MM.1S (cell line): ENCODE data around the gene ZCWPW2.

Experiments
- DNase-seq: peaks from one replicate; pipeline ENCODE4 v3.0.0-alpha.2; 2015
- H2AFZ ChIP-seq: fragments of 300-600 bp; sonication (generic); 2 replicates; pipeline ENCODE4 v1.6.0; 2016; ENCODE audit warnings: antibody characterized with exemption, low read length
- H3F3A ChIP-seq: fragments of 300-600 bp; sonication (generic); 2 replicates; pipeline ENCODE4 v1.6.1; 2016; ENCODE audit warnings: mild to moderate bottlenecking, antibody characterized with exemption, low read length, moderate library complexity, mixed read lengths; ENCODE audit not compliant: insufficient read depth
- H3K27ac ChIP-seq: fragments of 300-600 bp; sonication (generic); 2 replicates; pipeline ENCODE4 v1.5.1; 2016; ENCODE audit warnings: mild to moderate bottlenecking, low read length
- H3K27me3 ChIP-seq: fragments of 300-600 bp; sonication (generic); replicated peaks from 2 replicates; pipeline ENCODE4 v1.6.0; 2016; ENCODE audit warnings: low read length; ENCODE audit not compliant: insufficient read depth
- H3K36me3 ChIP-seq: fragments of 300-600 bp; sonication (generic); replicated peaks from 2 replicates; pipeline ENCODE4 v1.6.1; 2016; ENCODE audit warnings: mild to moderate bottlenecking, low read length, mixed read lengths; ENCODE audit not compliant: insufficient read depth
- H3K4me1 ChIP-seq: fragments of 300-600 bp; sonication (generic); 2 replicates; pipeline ENCODE4 v1.6.1; 2016; ENCODE audit warnings: low read length, mixed read lengths
- H3K4me2 ChIP-seq: fragments of 300-600 bp; sonication (generic); 2 replicates; pipeline ENCODE4 v1.6.0; 2016; ENCODE audit warnings: low read depth, low read length
- H3K4me3 ChIP-seq: fragments of 300-600 bp; sonication (generic); 2 replicates; pipeline ENCODE4 v1.5.1; 2016; ENCODE audit warnings: low read length, mixed read lengths
- H3K79me2 ChIP-seq: fragments of 300-600 bp; sonication (generic); 2 replicates; pipeline ENCODE4 v1.6.1; 2016; ENCODE audit warnings: mixed run types, low read length, mixed read lengths
- H3K9ac ChIP-seq: fragments of 300-600 bp; sonication (generic); 2 replicates; pipeline ENCODE4 v1.6.1; 2016; ENCODE audit warnings: low read length, mixed read lengths
- H3K9me2 ChIP-seq: fragments of 300-600 bp; sonication (generic); replicated peaks from 2 replicates; pipeline ENCODE4 v1.6.1; 2016; ENCODE audit warnings: mild to moderate bottlenecking, low read length, mixed read lengths; ENCODE audit not compliant: insufficient read depth
- H3K9me3 ChIP-seq: fragments of 300-600 bp; sonication (generic); replicated peaks from 2 replicates; pipeline ENCODE4 v1.6.1; 2016; ENCODE audit warnings: mild to moderate bottlenecking, low read length, mixed read lengths; ENCODE audit not compliant: insufficient read depth
- H4K20me1 ChIP-seq: fragments of 300-600 bp; sonication (generic); 2 replicates; pipeline ENCODE4 v1.6.1; 2016; ENCODE audit warnings: mild to moderate bottlenecking, low read length, moderate library complexity, mixed read lengths; ENCODE audit not compliant: insufficient read depth
- EZH2 ChIP-seq: fragments of 300-600 bp; sonication (generic); optimal IDR thresholded peaks from 2 replicates; pipeline ENCODE3; 2017; ENCODE audit warnings: low read depth, mild to moderate bottlenecking, antibody characterized with exemption, low read length, mixed read lengths
- EZH2phosphoT487 ChIP-seq: fragments of 300-600 bp; sonication (generic); IDR thresholded peaks from 2 replicates; pipeline ENCODE4 v1.6.1; 2018; ENCODE audit warnings: antibody characterized with exemption, low read length
- TF ChIP-seq, protein P1 (sequence below): fragments of 300-600 bp; sonication (generic); IDR thresholded peaks from 2 replicates; pipeline ENCODE4 v1.5.1; 2016; ENCODE audit warnings: antibody characterized with exemption, low read length, mixed read lengths

The ZCWPW2 gene

DNA sequence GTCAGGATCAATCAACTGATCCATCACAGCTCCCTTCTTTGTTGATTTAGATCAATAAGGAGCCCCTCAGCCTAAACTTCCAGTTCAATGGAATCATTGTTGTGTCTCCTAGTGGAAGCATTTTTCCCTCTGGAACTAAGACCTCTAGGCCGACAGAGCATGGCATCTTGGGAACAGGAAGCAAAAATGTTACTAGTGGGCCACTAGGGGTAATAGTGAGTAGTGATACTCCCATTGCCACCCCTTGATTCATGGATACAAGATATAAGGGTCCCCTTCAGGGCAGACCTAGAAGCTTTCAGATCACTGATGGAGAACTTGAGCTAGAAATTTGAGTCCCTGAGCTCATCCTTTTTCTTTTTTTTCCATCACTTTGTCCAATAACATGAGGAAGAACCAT is 40.5 kb downstream of the ZCWPW2 start:
- Histone ChIP-seq H3K9me2 (no peaks in the 10 kb centered on the region), H2AFZ (no peak overlapping the region), H3K27ac (no peak overlapping the region), H3K4me3 (no peak overlapping the region), H3F3A (no peaks in the 10 kb centered on the region), H3K4me2 (no peak overlapping the region), H3K27me3 (no peaks in the 10 kb centered on the region), H4K20me1 (no peaks in the 10 kb centered on the region), H3K79me2 (no peaks in the 10 kb centered on the region), H3K36me3 (no peaks in the 10 kb centered on the region), H3K9me3 (no peaks in the 10 kb centered on the region), H3K9ac (no peak overlapping the region), H3K4me1 (no peaks in the 10 kb centered on the region)
- TF ChIP-seq, protein P1, sequence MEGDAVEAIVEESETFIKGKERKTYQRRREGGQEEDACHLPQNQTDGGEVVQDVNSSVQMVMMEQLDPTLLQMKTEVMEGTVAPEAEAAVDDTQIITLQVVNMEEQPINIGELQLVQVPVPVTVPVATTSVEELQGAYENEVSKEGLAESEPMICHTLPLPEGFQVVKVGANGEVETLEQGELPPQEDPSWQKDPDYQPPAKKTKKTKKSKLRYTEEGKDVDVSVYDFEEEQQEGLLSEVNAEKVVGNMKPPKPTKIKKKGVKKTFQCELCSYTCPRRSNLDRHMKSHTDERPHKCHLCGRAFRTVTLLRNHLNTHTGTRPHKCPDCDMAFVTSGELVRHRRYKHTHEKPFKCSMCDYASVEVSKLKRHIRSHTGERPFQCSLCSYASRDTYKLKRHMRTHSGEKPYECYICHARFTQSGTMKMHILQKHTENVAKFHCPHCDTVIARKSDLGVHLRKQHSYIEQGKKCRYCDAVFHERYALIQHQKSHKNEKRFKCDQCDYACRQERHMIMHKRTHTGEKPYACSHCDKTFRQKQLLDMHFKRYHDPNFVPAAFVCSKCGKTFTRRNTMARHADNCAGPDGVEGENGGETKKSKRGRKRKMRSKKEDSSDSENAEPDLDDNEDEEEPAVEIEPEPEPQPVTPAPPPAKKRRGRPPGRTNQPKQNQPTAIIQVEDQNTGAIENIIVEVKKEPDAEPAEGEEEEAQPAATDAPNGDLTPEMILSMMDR: no peak
- no peak for TF ChIP-seq EZH2
- no peak for TF ChIP-seq EZH2phosphoT487
- no peak for DNase-seq

DNA sequence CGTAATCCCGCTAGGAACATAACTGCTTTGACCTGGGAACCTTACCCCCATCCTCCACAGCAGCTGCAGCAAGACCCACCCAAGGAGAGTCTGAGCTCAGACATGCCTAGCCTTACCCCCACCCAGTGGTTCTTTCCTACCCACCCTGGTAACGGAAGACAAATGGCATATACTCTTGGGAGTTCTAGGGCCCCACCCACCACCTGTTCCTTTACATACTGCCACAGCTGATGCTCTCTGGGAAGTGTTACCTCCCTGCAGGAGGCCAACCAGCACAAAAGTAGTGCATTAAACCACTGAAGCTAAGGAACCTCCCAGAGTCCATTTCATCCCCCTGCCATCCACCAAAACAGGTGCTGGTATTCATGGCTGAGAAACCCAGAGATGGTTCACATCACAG is 50.7 kb downstream of the ZCWPW2 start:
- no peaks in the 10 kb centered on the region for H3F3A ChIP-seq
- TF ChIP-seq, protein P1: no peak
- no peak for TF ChIP-seq EZH2
- no peak for TF ChIP-seq EZH2phosphoT487
- H3K27ac ChIP-seq: no peak overlapping the region
- H3K9me2 ChIP-seq: no peaks in the 10 kb centered on the region
- no peaks in the 10 kb centered on the region for H4K20me1 ChIP-seq
- H2AFZ ChIP-seq: no peak overlapping the region
- H3K4me2 ChIP-seq: no peak overlapping the region
- H3K79me2 ChIP-seq: no peaks in the 10 kb centered on the region
- no peak overlapping the region for H3K4me3 ChIP-seq
- H3K36me3 ChIP-seq: no peaks in the 10 kb centered on the region
- no peaks in the 10 kb centered on the region for H3K27me3 ChIP-seq
- H3K4me1 ChIP-seq: no peaks in the 10 kb centered on the region
- no peak overlapping the region for H3K9ac ChIP-seq
- DNase-seq: no peak
- no peaks in the 10 kb centered on the region for H3K9me3 ChIP-seq

DNA sequence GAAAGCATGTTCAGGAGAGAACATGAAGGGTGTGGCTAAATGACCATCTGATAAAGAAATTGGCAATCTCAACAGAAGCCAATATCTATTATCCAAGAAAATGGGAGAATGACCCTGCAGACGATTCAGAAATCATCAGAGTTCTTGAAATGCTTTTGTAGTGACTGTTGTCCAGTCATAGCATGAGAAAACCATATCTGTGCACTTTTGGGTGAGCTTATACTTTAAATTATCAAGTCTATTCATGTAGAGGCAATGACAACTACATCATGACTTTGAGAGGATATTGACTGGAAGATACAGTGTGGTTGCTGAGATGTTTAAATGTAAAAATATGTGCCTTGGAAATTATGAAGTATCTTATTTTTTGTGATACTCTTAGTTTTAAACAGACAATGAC is 57.7 kb downstream of the ZCWPW2 start:
- no peak overlapping the region for H3K4me2 ChIP-seq
- H3K79me2 ChIP-seq: no peaks in the 10 kb centered on the region
- H2AFZ ChIP-seq: no peak overlapping the region
- no peaks in the 10 kb centered on the region for H3K27me3 ChIP-seq
- H3K27ac ChIP-seq: no peak overlapping the region
- H3K9ac ChIP-seq: no peak overlapping the region
- no peaks in the 10 kb centered on the region for H3K36me3 ChIP-seq
- H4K20me1 ChIP-seq: no peaks in the 10 kb centered on the region
- H3F3A ChIP-seq: no peaks in the 10 kb centered on the region
- TF ChIP-seq, protein P1: no peak
- TF ChIP-seq EZH2 (no peak), EZH2phosphoT487 (no peak)
- H3K4me1 ChIP-seq: no peaks in the 10 kb centered on the region
- no peak overlapping the region for H3K4me3 ChIP-seq
- DNase-seq: no peak
- no peaks in the 10 kb centered on the region for H3K9me3 ChIP-seq
- H3K9me2 ChIP-seq: no peaks in the 10 kb centered on the region

DNA sequence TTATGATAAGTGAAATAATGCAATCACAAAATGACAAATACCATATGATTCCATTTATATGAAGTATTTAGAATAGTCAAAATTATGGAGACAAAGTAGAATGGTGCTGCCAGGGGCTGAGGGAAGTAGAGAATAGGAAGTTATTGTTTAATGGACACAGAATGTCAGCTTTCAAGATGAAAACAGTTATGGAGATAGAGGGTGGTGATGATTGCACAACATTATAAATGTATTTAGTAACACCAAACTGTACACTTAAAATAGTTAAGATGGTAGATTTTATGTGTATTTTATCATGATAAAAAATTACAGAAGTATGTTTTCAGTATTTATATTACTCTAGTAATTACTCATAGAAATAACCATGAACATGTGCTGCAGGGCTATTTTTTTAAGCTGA is 100.9 kb downstream of the ZCWPW2 start:
- no peaks in the 10 kb centered on the region for H3K9me3 ChIP-seq
- H3K9ac ChIP-seq: no peak overlapping the region
- H3K4me2 ChIP-seq: no peak overlapping the region
- no peak overlapping the region for H3K4me3 ChIP-seq
- H3K9me2 ChIP-seq: no peaks in the 10 kb centered on the region
- no peaks in the 10 kb centered on the region for H3K36me3 ChIP-seq
- H3K27ac ChIP-seq: no peak overlapping the region
- no peak overlapping the region for H2AFZ ChIP-seq
- DNase-seq: no peak
- no peaks in the 10 kb centered on the region for H4K20me1 ChIP-seq
- no peaks in the 10 kb centered on the region for H3F3A ChIP-seq
- no peaks in the 10 kb centered on the region for H3K79me2 ChIP-seq
- H3K4me1 ChIP-seq: no peaks in the 10 kb centered on the region
- TF ChIP-seq, protein P1: no peak
- H3K27me3 ChIP-seq: no peaks in the 10 kb centered on the region
